ENCODE results near the gene ZBTB21. TPM values are rescaled to one million over a fixed set of nuclear protein-coding genes. Genes with fewer than 3 reads are reported as not detected.

The ZBTB21 gene
- total RNA-seq, 1 donor from 2014 or later, result 17.8 TPM

DNA sequence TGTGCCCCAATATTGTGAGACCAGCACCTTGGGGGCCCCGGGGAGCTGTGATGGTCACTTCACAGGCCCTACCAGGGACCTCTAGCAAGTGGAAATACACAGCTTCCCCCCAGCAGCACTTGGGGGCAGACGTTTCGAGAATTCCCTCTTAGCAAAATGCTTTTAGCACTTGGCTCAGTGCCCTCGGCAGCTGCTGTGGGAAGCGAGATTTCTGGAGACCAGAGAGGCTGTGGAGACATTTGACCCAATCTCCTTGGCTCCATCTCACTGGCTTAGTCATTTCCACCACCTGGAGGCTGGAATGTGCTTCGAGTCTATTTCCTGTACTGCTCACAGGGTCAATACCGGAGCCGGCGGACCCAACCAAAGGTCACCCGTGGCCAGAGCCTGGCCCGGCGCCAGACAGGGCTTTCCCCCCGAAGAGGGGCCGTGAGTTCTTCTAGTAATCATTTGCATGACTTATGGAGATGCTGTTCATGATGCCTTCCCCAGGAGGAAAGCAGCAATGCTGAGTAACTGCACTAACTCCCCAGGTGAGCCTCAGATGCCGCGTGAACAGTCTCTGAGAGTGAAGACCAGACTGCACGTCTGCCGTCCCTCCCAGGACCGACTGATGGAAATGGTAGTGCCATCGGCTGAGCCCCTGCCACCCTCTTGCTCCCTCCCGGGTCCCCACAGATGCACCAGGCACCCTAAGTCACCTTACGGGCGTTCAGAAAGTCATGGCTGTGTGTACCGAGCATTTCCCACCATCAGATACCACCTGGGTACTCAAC lies 52.0 kb downstream of the ZBTB21 start:
- no peak overlapping the region for H3K4me3 ChIP-seq
- no peaks in the 10 kb centered on the region for H3K9me3 ChIP-seq
- peaks cover 20% of the 10 kb centered on the region for H3K4me1 ChIP-seq
- no peak overlapping the region for H3K27ac ChIP-seq
- no peaks in the 10 kb centered on the region for H3K36me3 ChIP-seq
- H3K27me3 ChIP-seq, result no peaks in the 10 kb centered on the region
- DNase-seq, result no peak
- TF ChIP-seq, protein P1, sequence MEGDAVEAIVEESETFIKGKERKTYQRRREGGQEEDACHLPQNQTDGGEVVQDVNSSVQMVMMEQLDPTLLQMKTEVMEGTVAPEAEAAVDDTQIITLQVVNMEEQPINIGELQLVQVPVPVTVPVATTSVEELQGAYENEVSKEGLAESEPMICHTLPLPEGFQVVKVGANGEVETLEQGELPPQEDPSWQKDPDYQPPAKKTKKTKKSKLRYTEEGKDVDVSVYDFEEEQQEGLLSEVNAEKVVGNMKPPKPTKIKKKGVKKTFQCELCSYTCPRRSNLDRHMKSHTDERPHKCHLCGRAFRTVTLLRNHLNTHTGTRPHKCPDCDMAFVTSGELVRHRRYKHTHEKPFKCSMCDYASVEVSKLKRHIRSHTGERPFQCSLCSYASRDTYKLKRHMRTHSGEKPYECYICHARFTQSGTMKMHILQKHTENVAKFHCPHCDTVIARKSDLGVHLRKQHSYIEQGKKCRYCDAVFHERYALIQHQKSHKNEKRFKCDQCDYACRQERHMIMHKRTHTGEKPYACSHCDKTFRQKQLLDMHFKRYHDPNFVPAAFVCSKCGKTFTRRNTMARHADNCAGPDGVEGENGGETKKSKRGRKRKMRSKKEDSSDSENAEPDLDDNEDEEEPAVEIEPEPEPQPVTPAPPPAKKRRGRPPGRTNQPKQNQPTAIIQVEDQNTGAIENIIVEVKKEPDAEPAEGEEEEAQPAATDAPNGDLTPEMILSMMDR (IDR thresholded peaks at IDR 0.05), result peak; percentile 33
- peak; percentile 7 for ATAC-seq
- intact Hi-C loops (cut with DNase I), result no loop called here

DNA sequence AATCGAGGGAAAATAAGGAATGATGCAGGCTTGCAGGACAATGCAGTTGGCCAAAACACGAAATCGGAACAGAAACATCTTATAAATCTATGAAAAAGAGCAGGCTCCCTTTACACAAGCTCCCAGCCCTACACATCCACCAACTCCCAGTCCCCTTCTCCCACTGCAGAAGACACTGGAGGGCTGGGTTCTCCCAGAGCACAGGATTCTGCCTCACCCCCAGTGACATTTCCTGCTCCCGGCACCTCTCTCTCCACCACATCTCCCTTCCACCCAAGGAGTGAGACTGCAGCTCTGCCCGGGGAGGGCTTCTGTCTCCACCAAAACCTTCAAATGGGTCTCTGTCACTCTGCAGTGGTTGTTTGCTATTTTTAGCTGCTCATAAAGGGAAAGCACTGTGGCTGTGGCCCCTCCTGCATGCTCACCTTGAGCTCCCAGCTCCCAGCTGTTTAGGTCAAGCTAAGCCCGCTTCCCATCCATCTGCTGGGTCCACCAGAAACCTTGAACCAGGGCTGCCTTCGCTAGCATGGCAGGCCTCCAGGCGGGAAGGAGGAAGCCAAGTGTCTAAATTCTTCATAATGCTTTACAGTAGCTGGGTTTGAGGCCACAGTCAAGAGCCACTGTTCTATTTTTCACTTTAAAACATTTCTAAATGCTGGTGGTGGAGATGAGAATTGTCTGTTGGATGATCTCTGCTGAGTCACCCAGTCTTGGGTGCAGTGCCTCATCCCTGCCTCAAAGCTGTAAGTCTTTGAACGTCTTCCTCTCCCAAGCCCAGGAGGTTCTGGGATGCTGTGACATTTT lies 53.0 kb downstream of the ZBTB21 start:
- DNase-seq, result no peak
- no peaks in the 10 kb centered on the region for H3K27me3 ChIP-seq
- no peaks in the 10 kb centered on the region for H3K36me3 ChIP-seq
- H3K4me3 ChIP-seq, result no peak overlapping the region
- intact Hi-C loops (cut with DNase I), result no loop called here
- TF ChIP-seq, protein P1 (IDR thresholded peaks at IDR 0.05), result no peak
- H3K9me3 ChIP-seq, result no peaks in the 10 kb centered on the region
- H3K4me1 ChIP-seq, result peaks cover 31% of the 10 kb centered on the region
- no peak overlapping the region for H3K27ac ChIP-seq
- no peak for ATAC-seq

DNA sequence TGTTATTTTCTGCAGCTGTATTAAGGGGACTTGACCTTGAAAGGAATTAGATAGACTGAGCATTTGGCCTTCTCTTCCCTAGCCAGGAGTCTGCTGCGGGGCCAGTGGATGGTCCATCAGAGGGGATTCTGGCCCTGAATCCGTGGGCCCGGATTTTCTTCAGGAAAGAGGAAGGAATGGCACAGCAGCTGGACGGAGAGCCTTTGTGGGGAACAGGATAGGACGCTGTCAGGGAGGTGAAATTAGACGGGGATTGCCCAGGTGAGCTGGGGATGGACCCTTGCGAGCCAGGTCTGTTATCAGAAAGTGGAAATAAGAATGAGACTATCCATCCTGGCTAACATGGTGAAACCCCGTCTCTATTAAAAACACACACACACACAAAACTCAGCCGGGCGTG lies 54.6 kb downstream of the ZBTB21 start:
- no peaks in the 10 kb centered on the region for H3K27me3 ChIP-seq
- no peaks in the 10 kb centered on the region for H3K9me3 ChIP-seq
- no peak for DNase-seq
- no peak overlapping the region for H3K4me3 ChIP-seq
- peaks cover 36% of the 10 kb centered on the region for H3K4me1 ChIP-seq
- ATAC-seq, result no peak
- H3K27ac ChIP-seq, result no peak overlapping the region
- intact Hi-C loops (cut with DNase I), result no loop called here
- TF ChIP-seq, protein P1 (IDR thresholded peaks at IDR 0.05), result no peak
- H3K36me3 ChIP-seq, result no peaks in the 10 kb centered on the region

DNA sequence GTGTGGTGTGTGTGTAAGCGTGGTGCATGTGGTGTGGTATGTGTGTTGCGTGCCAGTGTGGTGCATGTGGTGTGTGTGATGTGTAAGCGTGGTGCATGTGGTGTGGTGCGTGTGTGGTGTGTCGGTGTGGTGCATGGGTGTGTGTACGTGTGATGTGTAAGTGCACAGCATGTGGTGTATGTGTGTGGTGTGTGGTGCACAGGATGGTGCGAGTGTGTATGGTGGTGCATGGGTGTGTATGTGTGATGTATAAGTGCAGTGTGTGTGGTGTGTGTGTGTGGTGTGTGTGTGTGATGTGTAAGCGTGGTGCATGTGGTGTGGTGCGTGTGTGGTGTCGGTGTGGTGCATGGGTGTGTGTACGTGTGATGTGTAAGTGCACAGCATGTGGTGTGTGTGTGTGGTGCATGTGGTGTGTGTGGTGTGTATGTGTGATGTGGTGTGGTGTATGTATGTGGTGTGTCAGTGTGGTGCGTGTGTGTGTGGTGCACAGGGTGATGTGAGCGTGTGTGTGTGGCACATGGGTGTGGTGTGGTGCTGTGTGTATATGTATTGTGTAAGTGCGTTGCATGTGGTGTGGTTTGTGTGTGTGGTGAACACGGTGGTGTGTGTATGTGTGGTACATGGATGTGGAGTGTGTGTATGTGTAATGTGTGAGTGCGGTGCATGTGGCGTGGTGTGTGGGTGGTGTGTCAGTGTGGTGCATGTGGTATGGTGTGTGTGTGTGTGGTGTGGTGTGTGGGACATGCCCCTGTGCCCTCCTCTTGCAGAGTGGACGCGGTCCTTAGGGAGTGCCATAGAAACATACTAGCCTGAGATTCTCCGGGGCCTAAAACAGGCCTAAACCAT lies 55.3 kb downstream of the ZBTB21 start:
- TF ChIP-seq, protein P1 (IDR thresholded peaks at IDR 0.05), result no peak
- intact Hi-C loops (cut with DNase I), result no loop called here
- no peak for ATAC-seq
- no peak for DNase-seq
- Histone ChIP-seq H3K4me3 (no peak overlapping the region), H3K9me3 (no peaks in the 10 kb centered on the region), H3K4me1 (peaks cover 36% of the 10 kb centered on the region), H3K36me3 (no peaks in the 10 kb centered on the region), H3K27ac (no peak overlapping the region), H3K27me3 (no peaks in the 10 kb centered on the region)

DNA sequence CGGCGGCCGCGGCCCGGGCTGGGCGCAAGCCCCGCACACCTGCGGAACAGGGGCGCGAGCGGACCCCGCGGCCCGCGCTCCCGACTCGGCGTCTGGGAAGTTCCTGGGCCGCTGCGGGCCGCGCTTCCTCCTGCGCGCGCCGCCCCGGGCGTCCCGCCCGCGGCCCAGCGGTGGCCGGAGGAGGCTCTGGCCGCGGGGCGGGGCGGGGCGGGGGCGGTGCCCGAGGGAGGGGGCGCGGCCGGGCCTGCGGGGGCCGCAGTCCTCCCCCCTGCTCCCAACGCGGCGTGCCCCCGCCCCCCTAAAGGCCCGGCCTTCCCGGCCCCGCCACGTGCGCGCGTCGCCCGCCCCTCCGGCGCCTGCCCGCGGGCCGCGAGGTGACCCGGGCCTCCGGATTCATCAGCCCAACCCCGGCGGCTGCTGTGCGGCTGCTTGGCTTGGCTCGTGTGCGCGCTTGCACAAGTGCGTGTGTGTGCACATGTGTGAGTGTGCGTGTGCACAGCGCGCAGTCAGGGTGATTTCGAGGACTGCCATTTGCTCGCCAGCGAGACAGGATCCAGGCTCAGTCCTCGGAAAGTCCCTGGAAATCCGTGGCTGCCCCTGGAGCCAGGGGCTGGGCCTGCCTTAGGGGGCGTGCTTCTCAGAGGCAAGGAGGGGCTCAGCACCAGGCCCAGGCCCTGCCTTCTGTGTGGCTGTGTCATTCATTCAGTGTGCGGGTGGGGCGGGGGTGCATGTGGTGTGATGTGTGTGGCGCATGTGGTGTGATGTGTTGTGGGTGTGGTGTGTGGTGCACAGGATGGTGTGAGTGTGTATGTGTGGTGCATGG lies 56.1 kb downstream of the ZBTB21 start, which contains the start of gene C2CD2:
Gene C2CD2, minus strand, starts transcription at position 188 of the 823 bp plus-strand sequence. CDS start 370 bp downstream, outside the sequence.
- DNase-seq (peak; percentile 89), ATAC-seq (peak; percentile 92)
- H3K36me3 ChIP-seq, result no peaks in the 10 kb centered on the region
- H3K9me3 ChIP-seq, result no peaks in the 10 kb centered on the region
- no peaks in the 10 kb centered on the region for H3K27me3 ChIP-seq
- no peak within 1 kb of the TSS for H3K27ac ChIP-seq
- TF ChIP-seq, protein P1 (IDR thresholded peaks at IDR 0.05), result no peak
- intact Hi-C loops (cut with DNase I), result no loop called here
- H3K4me3 ChIP-seq, result peak within 1 kb of the TSS; percentile 78
- peaks cover 36% of the 10 kb centered on the region for H3K4me1 ChIP-seq

Measured in upper lobe of right lung (tissue), 1 donor.